NB4 (cell line): Measurements from ENCODE around the gene BZW2.

Experiments used
- DNase-seq: peaks from one replicate; pipeline ENCODE4 v3.0.0; 2010; ENCODE audit warnings: low read depth
- H3K4me3 ChIP-seq: one replicate; pipeline ENCODE4 v1.5.1; 2011; ENCODE audit warnings: mild to moderate bottlenecking, low read depth, low read length, moderate library complexity
- CTCF ChIP-seq: IDR thresholded peaks from one replicate; pipeline ENCODE4 v1.5.1; 2012; ENCODE audit warnings: low read depth, low read length
- MYC ChIP-seq: IDR thresholded peaks from 2 replicates; pipeline ENCODE4 v1.6.1; 2011; ENCODE audit warnings: low read depth, low read length
- POLR2A ChIP-seq: IDR thresholded peaks from 2 replicates; pipeline ENCODE4 v1.6.1; 2011; ENCODE audit warnings: mild to moderate bottlenecking; ENCODE audit not compliant: insufficient read length; ENCODE audit errors: extremely low read depth
- TF ChIP-seq, protein P1 (sequence below): IDR thresholded peaks from 2 replicates; pipeline ENCODE4 v1.6.1; 2011; ENCODE audit warnings: low read depth, low read length

BZW2 gene

GRCh38 chr7:16724344-16724743, 78.4 kb downstream of the BZW2 start:
- H3K4me3 ChIP-seq: no peak overlapping the region
- TF ChIP-seq CTCF (no peak), MYC (no peak), POLR2A (no peak)
- TF ChIP-seq, protein P1, sequence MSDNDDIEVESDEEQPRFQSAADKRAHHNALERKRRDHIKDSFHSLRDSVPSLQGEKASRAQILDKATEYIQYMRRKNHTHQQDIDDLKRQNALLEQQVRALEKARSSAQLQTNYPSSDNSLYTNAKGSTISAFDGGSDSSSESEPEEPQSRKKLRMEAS: no peak
- no peak for DNase-seq

DNA sequence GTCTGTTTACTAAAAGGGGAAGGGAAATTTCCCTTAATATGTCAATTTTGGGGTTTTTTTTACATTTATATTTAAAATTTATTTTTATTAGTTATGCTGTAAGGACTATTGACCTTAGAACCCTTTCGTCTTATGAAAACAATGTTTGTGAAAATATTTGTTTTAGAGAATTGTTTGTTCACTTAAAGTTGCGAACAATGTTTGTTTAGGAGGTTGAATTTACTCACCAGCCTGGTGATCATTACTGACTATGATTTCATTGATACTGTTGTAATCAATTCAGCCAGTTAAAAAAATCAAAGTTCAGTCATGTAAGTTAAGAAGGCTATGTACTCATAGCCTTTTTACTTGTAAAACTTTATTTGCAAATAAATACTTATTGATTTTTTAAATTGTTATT, 80.2 kb downstream of the BZW2 start:
- no peak overlapping the region for H3K4me3 ChIP-seq
- TF ChIP-seq, protein P1: no peak
- TF ChIP-seq CTCF (no peak), MYC (no peak), POLR2A (no peak)
- no peak for DNase-seq

- no peak for DNase-seq
- TF ChIP-seq MYC (no peak), CTCF (no peak), POLR2A (no peak)
- TF ChIP-seq, protein P1: no peak
- no peak overlapping the region for H3K4me3 ChIP-seq
Measured at GRCh38 chr7:16727736-16728135, 81.8 kb downstream of the BZW2 start.

DNA sequence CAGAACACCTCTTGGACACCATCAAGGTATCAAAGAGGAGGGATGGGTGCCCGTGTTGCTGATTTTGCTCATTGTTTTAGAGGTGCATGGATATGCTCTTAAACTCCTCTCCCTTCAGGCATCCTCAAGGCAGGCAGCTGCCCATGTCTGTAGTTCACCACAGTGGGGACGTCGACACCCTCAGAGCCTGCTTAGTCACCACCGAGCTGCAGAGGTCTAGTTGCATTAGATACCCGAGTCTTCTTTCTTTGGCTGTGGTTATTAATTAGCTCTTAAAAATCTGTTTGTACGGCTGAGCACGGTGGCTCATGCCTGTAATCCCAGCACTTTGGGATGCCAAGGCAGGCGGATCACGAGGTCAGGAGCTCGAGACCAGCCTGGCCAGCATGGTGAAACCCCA, 82.8 kb downstream of the BZW2 start:
- no peak overlapping the region for H3K4me3 ChIP-seq
- no peak for DNase-seq
- TF ChIP-seq, protein P1: no peak
- TF ChIP-seq CTCF (no peak), POLR2A (no peak), MYC (no peak)

DNA sequence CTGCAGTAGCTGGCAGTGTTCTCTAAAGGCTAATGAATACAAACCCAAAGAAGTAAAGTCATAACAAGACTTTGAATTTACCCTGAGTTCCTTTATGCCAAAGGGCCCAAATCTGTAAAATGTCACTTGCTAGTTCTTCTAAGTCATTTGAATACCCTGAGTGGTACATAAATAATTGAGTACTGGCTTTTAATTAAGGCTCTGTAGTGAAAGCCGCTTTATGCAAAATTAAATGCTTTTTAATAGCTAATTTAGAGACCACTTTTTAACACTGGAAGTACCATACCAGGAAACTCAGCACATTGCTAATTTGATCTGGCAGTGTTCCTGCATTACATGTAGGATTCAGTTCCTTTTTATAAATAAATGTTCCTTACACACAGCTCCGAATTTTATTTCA, 83.6 kb downstream of the BZW2 start:
- H3K4me3 ChIP-seq: no peak overlapping the region
- DNase-seq: no peak
- TF ChIP-seq CTCF (no peak), POLR2A (no peak), MYC (no peak)
- TF ChIP-seq, protein P1: no peak

DNA sequence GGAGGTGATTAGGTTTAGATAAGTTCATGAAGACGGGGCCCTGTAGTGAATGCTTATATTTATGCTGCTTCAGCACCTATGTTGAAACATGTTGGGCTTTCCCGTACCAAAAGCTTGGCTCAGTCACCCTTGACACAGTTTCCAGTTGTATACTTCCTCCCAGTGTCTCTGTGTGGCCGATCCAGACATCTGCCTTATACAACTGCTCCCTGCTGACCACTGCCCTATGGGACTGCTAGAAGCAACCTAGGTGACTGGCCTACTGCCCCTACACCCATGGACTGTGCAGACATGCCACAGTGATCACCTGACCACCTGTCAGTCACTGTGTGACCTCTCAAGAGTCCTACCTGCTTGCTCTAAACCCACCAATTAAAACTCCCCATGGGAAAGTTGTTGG, 85.0 kb downstream of the BZW2 start:
- DNase-seq: no peak
- TF ChIP-seq CTCF: no peak
- TF ChIP-seq MYC: no peak
- TF ChIP-seq POLR2A: no peak
- TF ChIP-seq, protein P1: no peak
- H3K4me3 ChIP-seq: no peak overlapping the region
